Fibroblast of lung (primary cell): ENCODE results near the gene NIT1.

ENCODE experiments used
- CTCF ChIP-seq, 2 donors: IDR thresholded peaks in 1 of 2; conservative IDR thresholded peaks in 1 of 2; 1 replicate in 1 of 2; 2 replicates in 1 of 2; pipeline ENCODE4 v1.5.1; 2011 to 2012; ENCODE audit warnings: low read length in 2 of 2, control low read depth in 1 of 2, inconsistent platforms in 1 of 2, low read depth in 1 of 2, mild to moderate bottlenecking in 1 of 2
- EZH2 ChIP-seq: IDR thresholded peaks from 2 replicates; pipeline ENCODE4 v1.5.1; 2012; ENCODE audit warnings: low read length, control low read depth, mild to moderate bottlenecking; ENCODE audit errors: missing control alignments

- TF ChIP-seq CTCF (conservative IDR thresholded peaks at IDR 0.05 in 1 of 2, IDR thresholded peaks at IDR 0.05 in 1 of 2; ENCODE audit: low read depth in 1 of 2, low read length in 2 of 2) = no peak
- TF ChIP-seq EZH2 = no peak
Observed at GRCh38 chr1:161090617-161091016, 27.3 kb upstream of the NIT1 start.
